ENCODE data around the gene MRPS7. TPM values are rescaled to one million over a fixed set of nuclear protein-coding genes. Genes with fewer than 3 reads are reported as not detected.

Gene MRPS7
- total and polyA plus RNA-seq, 9 of the 15 experiments (the other 6 are each of a cell fraction or from before 2014, with no cell fraction given) = 107 to 244 (median 132) TPM

- TF ChIP-seq STAT6 (CRISPR knock-in tag; IDR thresholded peaks at IDR 0.05) (no peak), SP1 (CRISPR knock-in tag; IDR thresholded peaks at IDR 0.05) (0 out of 2 replicates have a peak, but pooled peaks have one; percentile 30), STAT5B (CRISPR knock-in tag; IDR thresholded peaks at IDR 0.05) (no peak), SMARCC2 (IDR thresholded peaks at IDR 0.05; ENCODE audit: low read depth) (no peak), ZNF431 (CRISPR knock-in tag; IDR thresholded peaks at IDR 0.05) (no peak), ZHX1 (conservative IDR thresholded peaks at IDR 0.05; ENCODE audit: low read length) (no peak), CHD2 (IDR thresholded peaks at IDR 0.05; ENCODE audit: low read depth, low read length) (no peak; the same call in 1 of the 2 replicates), ZNF217 (CRISPR knock-in tag; IDR thresholded peaks at IDR 0.05) (no peak), MLX (CRISPR knock-in tag; conservative IDR thresholded peaks at IDR 0.05) (0 out of 4 replicates have a peak, but pooled peaks of 1 of the 2 experiments have one; percentile 26), RFX1 (IDR thresholded peaks at IDR 0.05) (no peak), ZNF449 (CRISPR knock-in tag; IDR thresholded peaks at IDR 0.05) (no peak), CBX2 (IDR thresholded peaks at IDR 0.05; ENCODE audit: insufficient read depth, low read length, poor library complexity, severe bottlenecking) (no peak), MIER1 (IDR thresholded peaks at IDR 0.05; ENCODE audit: low read depth) (no peak), PATZ1 (CRISPR knock-in tag; IDR thresholded peaks at IDR 0.05; ENCODE audit: borderline replicate concordance) (no peak), YBX1 (IDR thresholded peaks at IDR 0.05) (no peak), TGIF2 (CRISPR knock-in tag; IDR thresholded peaks at IDR 0.05) (peak; percentile 81; the same call in 1 of the 2 replicates), HDAC8 (tag; IDR thresholded peaks at IDR 0.05) (no peak), PHB2 (IDR thresholded peaks at IDR 0.05; ENCODE audit: low read depth) (no peak)
These were observed 9.7 kb downstream of the MRPS7 start (continued) for GRCh38 chr17:75271233-75271954.

Data from K562 (cell line).